Neural cell (in vitro differentiated cells): ENCODE data around the gene TMBIM6. TPM values are rescaled to one million over a fixed set of nuclear protein-coding genes. Genes with fewer than 3 reads are reported as not detected.

Experiments
- H2AFZ ChIP-seq: fragments of 200-600, 300-800 bp; sonication (generic), shearing (Covaris generic); 2 replicates; pipeline ENCODE4 v1.6.0; 2014; ENCODE audit warnings: low read depth, mild to moderate bottlenecking, antibody characterized with exemption, low read length, moderate library complexity
- H3F3A ChIP-seq: fragments of 200-600 bp; shearing (Covaris generic); 2 replicates; pipeline ENCODE4 v1.6.1; 2016; ENCODE audit warnings: mild to moderate bottlenecking, moderate library complexity, mixed read lengths, antibody characterized with exemption, low read length; ENCODE audit not compliant: insufficient read depth, poor library complexity, severe bottlenecking
- H3K27ac ChIP-seq: fragments of 200-600, 300-800 bp; sonication (generic), shearing (Covaris generic); 2 replicates; pipeline ENCODE4 v1.5.1; 2014; ENCODE audit warnings: mild to moderate bottlenecking, low read length, moderate library complexity
- H3K27me3 ChIP-seq: fragments of 300-800, 200-600 bp; sonication (generic), shearing (Covaris generic); 2 replicates; pipeline ENCODE4 v1.6.0; 2014; ENCODE audit warnings: mild to moderate bottlenecking, low read depth, low read length, moderate library complexity; ENCODE audit not compliant: insufficient read depth
- H3K36me3 ChIP-seq: fragments of 300-800, 200-600 bp; sonication (generic), shearing (Covaris generic); 2 replicates; pipeline ENCODE4 v1.5.1; 2014; ENCODE audit warnings: mild to moderate bottlenecking, antibody characterized with exemption, low read length, moderate library complexity; ENCODE audit not compliant: insufficient read depth
- H3K4me2 ChIP-seq: fragments of 300-800, 200-600 bp; sonication (generic), shearing (Covaris generic); 2 replicates; pipeline ENCODE4 v1.6.0; 2014; ENCODE audit warnings: mild to moderate bottlenecking, low read length
- H3K4me3 ChIP-seq: fragments of 300-800, 200-600 bp; sonication (generic), shearing (Covaris generic); 2 replicates; pipeline ENCODE4 v1.5.1; 2014; ENCODE audit warnings: mild to moderate bottlenecking, low read length, moderate library complexity
- H3K79me2 ChIP-seq: fragments of 200-600 bp; shearing (Covaris generic); replicated peaks from 2 replicates; pipeline ENCODE4 v1.6.0; 2014; ENCODE audit warnings: mild to moderate bottlenecking, low read length, moderate library complexity; ENCODE audit not compliant: insufficient read depth
- H3K9ac ChIP-seq: fragments of 300-800, 200-600 bp; sonication (generic), shearing (Covaris generic); 2 replicates; pipeline ENCODE4 v1.6.1; 2016; ENCODE audit warnings: mild to moderate bottlenecking, low read length, mixed read lengths
- H3K9me2 ChIP-seq: fragments of 200-600 bp; shearing (Covaris generic); 2 replicates; pipeline ENCODE4 v1.6.1; 2016; ENCODE audit warnings: mild to moderate bottlenecking, low read length, mixed read lengths; ENCODE audit not compliant: insufficient read depth
- H3K9me3 ChIP-seq: fragments of 200-600, 300-800 bp; sonication (generic), shearing (Covaris generic); 2 replicates; pipeline ENCODE4 v1.6.1; 2016; ENCODE audit warnings: mild to moderate bottlenecking, mixed run types, low read length, moderate library complexity, mixed read lengths
- H4K20me1 ChIP-seq: fragments of 200-600 bp; shearing (Covaris generic); 2 replicates; pipeline ENCODE4 v1.6.1; 2016; ENCODE audit warnings: mild to moderate bottlenecking, mixed run types; ENCODE audit not compliant: insufficient read depth
- CTCF ChIP-seq: fragments of 450-650 bp; IDR thresholded peaks from 2 replicates; pipeline ENCODE4 v1.5.1; 2014; ENCODE audit warnings: antibody characterized with exemption, mild to moderate bottlenecking, moderate library complexity; ENCODE audit not compliant: poor library complexity, severe bottlenecking
- EP300 ChIP-seq: fragments of 450-650 bp; conservative IDR thresholded peaks from 2 replicates; pipeline ENCODE4 v1.6.1; 2014; ENCODE audit warnings: antibody characterized with exemption, mild to moderate bottlenecking, moderate library complexity; ENCODE audit not compliant: poor library complexity, severe bottlenecking
- EZH2 ChIP-seq: fragments of 200-600, 300-800 bp; shearing (Covaris generic), sonication (generic); IDR thresholded peaks from 2 replicates; pipeline ENCODE4 v1.6.1; 2014; ENCODE audit warnings: antibody characterized with exemption, low read length, borderline replicate concordance, mild to moderate bottlenecking; ENCODE audit not compliant: insufficient read depth, poor library complexity, severe bottlenecking
- MXI1 ChIP-seq: fragments of 450-650 bp; conservative IDR thresholded peaks from 2 replicates; pipeline ENCODE4 v1.6.1; 2014; ENCODE audit warnings: antibody characterized with exemption, mild to moderate bottlenecking; ENCODE audit not compliant: poor library complexity, severe bottlenecking
- POLR2AphosphoS5 ChIP-seq: IDR thresholded peaks from 2 replicates; pipeline ENCODE4 v1.6.1; 2012
- RAD21 ChIP-seq: fragments of 450-650 bp; conservative IDR thresholded peaks from 2 replicates; pipeline ENCODE4 v1.6.1; 2014; ENCODE audit warnings: antibody characterized with exemption, mild to moderate bottlenecking, moderate library complexity
- REST ChIP-seq: IDR thresholded peaks from 2 replicates; pipeline ENCODE4 v1.6.1; 2012; ENCODE audit warnings: borderline replicate concordance
- SMC3 ChIP-seq: fragments of 450-650 bp; conservative IDR thresholded peaks from 2 replicates; pipeline ENCODE4 v1.6.1; 2014; ENCODE audit warnings: antibody characterized with exemption, mild to moderate bottlenecking, moderate library complexity; ENCODE audit not compliant: poor library complexity
- TAF1 ChIP-seq: IDR thresholded peaks from 2 replicates; pipeline ENCODE4 v1.6.1; 2012; ENCODE audit warnings: low read depth
- polyA plus RNA-seq: library from polyadenylated mRNA; depleted of rRNA; stranded (reverse); fragments of >200 nt; gene quantifications from 2 replicates; pipeline ENCODE4 v1.2.3, GENCODE V29; 2014

The TMBIM6 gene
- polyA plus RNA-seq, 1 donor from 2014 or later, result 308 TPM

GRCh38 chr12:49728446-49728845, 12.9 kb upstream of the TMBIM6 start:
- Histone ChIP-seq H3K27ac (no peak overlapping the region), H3K4me2 (no peak overlapping the region), H3K9me2 (no peaks in the 10 kb centered on the region), H2AFZ (no peak overlapping the region), H3K9me3 (no peaks in the 10 kb centered on the region), H3K4me3 (no peak overlapping the region), H3K27me3 (no peaks in the 10 kb centered on the region), H3K79me2 (no peaks in the 10 kb centered on the region), H3F3A (no peaks in the 10 kb centered on the region), H3K9ac (no peak overlapping the region), H4K20me1 (no peaks in the 10 kb centered on the region), H3K36me3 (no peaks in the 10 kb centered on the region)
- TF ChIP-seq MXI1 (no peak), REST (no peak), POLR2AphosphoS5 (no peak), EP300 (no peak), EZH2 (no peak), SMC3 (no peak), TAF1 (no peak), RAD21 (no peak)

GRCh38 chr12:49730050-49730449, 11.3 kb upstream of the TMBIM6 start:
- no peak overlapping the region for H3K4me2 ChIP-seq
- no peak overlapping the region for H3K9ac ChIP-seq
- H3K79me2 ChIP-seq, result no peaks in the 10 kb centered on the region
- H2AFZ ChIP-seq, result no peak overlapping the region
- no peaks in the 10 kb centered on the region for H3K27me3 ChIP-seq
- H3K36me3 ChIP-seq, result no peaks in the 10 kb centered on the region
- no peak overlapping the region for H3K27ac ChIP-seq
- H3F3A ChIP-seq, result no peaks in the 10 kb centered on the region
- no peaks in the 10 kb centered on the region for H3K9me2 ChIP-seq
- TF ChIP-seq RAD21 (no peak), SMC3 (no peak), MXI1 (no peak), EZH2 (no peak), EP300 (no peak), TAF1 (no peak), POLR2AphosphoS5 (no peak), REST (no peak), CTCF (no peak)
- H3K9me3 ChIP-seq, result no peaks in the 10 kb centered on the region
- no peak overlapping the region for H3K4me3 ChIP-seq
- no peaks in the 10 kb centered on the region for H4K20me1 ChIP-seq
